C4-2B (cell line): ENCODE measurements around the gene UBE2D1.

Experiments
- ZFX ChIP-seq: fragments of 450-650 bp; IDR thresholded peaks from 2 replicates; pipeline ENCODE4 v1.6.1; 2017
- TF ChIP-seq, protein P1 (sequence below): fragments of 450-650 bp; conservative IDR thresholded peaks from 2 replicates; pipeline ENCODE4 v1.5.1; 2017; ENCODE audit warnings: mild to moderate bottlenecking

DNA sequence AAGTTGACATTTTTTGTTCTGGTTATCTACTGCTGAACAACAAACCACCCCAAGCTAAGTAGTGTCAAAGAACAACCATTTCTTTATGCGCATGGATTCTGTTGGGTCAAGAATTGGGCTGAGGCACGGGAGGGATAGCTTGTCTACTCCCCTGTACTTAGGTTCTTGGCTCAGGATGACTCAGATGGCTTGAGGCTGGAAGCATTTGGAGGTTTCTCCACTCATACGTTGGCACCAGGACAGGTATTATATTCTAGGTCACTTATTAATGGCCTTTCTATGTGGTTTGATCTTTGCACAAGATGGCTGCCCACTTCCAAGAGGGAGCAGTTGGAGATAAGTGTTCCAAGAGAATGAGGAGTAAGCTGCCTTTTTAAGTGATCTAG lies 38.6 kb downstream of the UBE2D1 start:
- TF ChIP-seq, protein P1, sequence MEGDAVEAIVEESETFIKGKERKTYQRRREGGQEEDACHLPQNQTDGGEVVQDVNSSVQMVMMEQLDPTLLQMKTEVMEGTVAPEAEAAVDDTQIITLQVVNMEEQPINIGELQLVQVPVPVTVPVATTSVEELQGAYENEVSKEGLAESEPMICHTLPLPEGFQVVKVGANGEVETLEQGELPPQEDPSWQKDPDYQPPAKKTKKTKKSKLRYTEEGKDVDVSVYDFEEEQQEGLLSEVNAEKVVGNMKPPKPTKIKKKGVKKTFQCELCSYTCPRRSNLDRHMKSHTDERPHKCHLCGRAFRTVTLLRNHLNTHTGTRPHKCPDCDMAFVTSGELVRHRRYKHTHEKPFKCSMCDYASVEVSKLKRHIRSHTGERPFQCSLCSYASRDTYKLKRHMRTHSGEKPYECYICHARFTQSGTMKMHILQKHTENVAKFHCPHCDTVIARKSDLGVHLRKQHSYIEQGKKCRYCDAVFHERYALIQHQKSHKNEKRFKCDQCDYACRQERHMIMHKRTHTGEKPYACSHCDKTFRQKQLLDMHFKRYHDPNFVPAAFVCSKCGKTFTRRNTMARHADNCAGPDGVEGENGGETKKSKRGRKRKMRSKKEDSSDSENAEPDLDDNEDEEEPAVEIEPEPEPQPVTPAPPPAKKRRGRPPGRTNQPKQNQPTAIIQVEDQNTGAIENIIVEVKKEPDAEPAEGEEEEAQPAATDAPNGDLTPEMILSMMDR: no peak
- no peak for TF ChIP-seq ZFX
